ENCODE measurements around the gene EIF3I. TPM values are rescaled to one million over a fixed set of nuclear protein-coding genes. Genes with fewer than 3 reads are reported as not detected.

EIF3I gene
- total and polyA plus RNA-seq, 2 of the 13 experiments (the other 11 are each of a cell fraction or from before 2014, with no cell fraction given) = 210 to 223 TPM

DNA sequence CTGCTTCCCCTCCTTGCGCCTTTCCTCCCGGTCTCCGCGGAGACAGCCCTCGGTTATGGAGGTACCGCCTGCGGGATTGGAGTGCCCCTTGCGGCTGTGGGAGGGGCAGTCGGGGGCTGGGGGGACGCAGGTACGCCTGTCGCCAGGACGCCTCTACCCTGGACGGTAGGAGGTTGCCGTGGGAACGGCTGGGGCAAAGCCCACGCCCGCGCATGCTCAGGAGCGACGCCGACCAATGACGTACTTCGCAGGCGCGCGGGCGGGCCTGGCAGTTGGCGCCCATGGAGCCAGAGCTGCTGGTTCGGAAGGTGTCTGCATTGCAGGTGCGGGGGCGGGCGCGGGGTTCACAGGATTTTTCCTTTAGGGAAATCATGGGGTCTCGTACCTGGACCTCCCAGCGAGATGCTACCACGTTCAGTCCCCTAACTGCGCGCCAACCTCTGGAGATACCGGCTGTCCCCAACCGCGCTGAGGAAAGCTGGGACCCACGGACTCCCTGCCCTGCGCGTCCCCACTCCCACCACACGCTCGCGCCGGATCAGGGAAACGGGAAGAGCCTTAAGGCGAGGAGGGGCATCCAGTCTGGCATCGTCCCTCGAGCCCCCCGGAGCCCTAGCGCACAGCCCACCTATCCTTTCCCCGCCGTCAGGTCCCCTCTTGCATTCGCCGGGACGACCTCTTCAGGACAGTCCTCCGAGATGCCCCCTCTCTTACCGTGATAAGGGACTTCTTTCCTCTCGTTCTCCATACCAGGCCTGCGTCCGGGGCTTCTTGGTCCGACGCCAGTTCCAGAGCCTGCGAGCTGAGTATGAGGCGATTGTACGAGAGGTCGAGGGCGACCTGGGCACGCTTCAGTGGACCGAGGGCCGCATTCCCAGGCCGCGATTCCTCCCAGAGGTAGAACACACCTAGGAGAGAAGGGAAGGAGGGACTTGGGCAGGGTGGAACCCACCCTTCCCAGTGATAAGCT is 16.5 kb upstream of the EIF3I start, which contains the start of gene IQCC (continued):
- no peak for TF ChIP-seq SMAD9 (CRISPR knock-in tag; IDR thresholded peaks at IDR 0.05)
- no peak for TF ChIP-seq ZNF317 (CRISPR knock-in tag; IDR thresholded peaks at IDR 0.05)
- no peak for TF ChIP-seq ZBTB8A (CRISPR knock-in tag; IDR thresholded peaks at IDR 0.05; ENCODE audit: borderline replicate concordance, low read depth)
- 0 out of 2 replicates have a peak, but pooled peaks have one; percentile 51 for TF ChIP-seq HOXA7 (CRISPR knock-in tag; IDR thresholded peaks at IDR 0.05)
- TF ChIP-seq ZNF335 (CRISPR knock-in tag; IDR thresholded peaks at IDR 0.05) = no peak
- TF ChIP-seq, protein P1, sequence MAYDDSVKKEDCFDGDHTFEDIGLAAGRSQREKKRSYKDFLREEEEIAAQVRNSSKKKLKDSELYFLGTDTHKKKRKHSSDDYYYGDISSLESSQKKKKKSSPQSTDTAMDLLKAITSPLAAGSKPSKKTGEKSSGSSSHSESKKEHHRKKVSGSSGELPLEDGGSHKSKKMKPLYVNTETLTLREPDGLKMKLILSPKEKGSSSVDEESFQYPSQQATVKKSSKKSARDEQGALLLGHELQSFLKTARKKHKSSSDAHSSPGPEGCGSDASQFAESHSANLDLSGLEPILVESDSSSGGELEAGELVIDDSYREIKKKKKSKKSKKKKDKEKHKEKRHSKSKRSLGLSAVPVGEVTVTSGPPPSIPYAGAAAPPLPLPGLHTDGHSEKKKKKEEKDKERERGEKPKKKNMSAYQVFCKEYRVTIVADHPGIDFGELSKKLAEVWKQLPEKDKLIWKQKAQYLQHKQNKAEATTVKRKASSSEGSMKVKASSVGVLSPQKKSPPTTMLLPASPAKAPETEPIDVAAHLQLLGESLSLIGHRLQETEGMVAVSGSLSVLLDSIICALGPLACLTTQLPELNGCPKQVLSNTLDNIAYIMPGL (CRISPR knock-in tag; IDR thresholded peaks at IDR 0.05; ENCODE audit: borderline replicate concordance in 1 of 2, low read depth in 1 of 2) = no peak
- TF ChIP-seq, protein P2, sequence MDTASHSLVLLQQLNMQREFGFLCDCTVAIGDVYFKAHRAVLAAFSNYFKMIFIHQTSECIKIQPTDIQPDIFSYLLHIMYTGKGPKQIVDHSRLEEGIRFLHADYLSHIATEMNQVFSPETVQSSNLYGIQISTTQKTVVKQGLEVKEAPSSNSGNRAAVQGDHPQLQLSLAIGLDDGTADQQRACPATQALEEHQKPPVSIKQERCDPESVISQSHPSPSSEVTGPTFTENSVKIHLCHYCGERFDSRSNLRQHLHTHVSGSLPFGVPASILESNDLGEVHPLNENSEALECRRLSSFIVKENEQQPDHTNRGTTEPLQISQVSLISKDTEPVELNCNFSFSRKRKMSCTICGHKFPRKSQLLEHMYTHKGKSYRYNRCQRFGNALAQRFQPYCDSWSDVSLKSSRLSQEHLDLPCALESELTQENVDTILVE (CRISPR knock-in tag; IDR thresholded peaks at IDR 0.05) = no peak
- no peak for TF ChIP-seq MLLT10 (CRISPR knock-in tag; IDR thresholded peaks at IDR 0.05)
- TF ChIP-seq, protein P3, sequence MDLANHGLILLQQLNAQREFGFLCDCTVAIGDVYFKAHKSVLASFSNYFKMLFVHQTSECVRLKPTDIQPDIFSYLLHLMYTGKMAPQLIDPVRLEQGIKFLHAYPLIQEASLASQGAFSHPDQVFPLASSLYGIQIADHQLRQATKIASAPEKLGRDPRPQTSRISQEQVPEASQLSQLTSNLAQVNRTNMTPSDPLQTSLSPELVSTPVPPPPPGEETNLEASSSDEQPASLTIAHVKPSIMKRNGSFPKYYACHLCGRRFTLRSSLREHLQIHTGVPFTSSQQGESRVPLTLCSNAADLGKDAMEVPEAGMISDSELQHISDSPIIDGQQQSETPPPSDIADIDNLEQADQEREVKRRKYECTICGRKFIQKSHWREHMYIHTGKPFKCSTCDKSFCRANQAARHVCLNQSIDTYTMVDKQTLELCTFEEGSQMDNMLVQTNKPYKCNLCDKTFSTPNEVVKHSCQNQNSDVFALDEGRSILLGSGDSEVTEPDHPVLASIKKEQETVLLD (CRISPR knock-in tag; IDR thresholded peaks at IDR 0.05; ENCODE audit: low read depth) = no peak
- TF ChIP-seq ZSCAN20 (CRISPR knock-in tag; IDR thresholded peaks at IDR 0.05; ENCODE audit: borderline replicate concordance) = no peak
- no peak for TF ChIP-seq NCOA5 (CRISPR knock-in tag; IDR thresholded peaks at IDR 0.05)
- TF ChIP-seq ZZZ3 (CRISPR knock-in tag; IDR thresholded peaks at IDR 0.05; ENCODE audit: borderline replicate concordance) = no peak
- no peak for TF ChIP-seq ZNF619 (CRISPR knock-in tag; IDR thresholded peaks at IDR 0.05)
- TF ChIP-seq HOXA9 (CRISPR knock-in tag; IDR thresholded peaks at IDR 0.05; ENCODE audit: borderline replicate concordance) = no peak
- no peak for TF ChIP-seq BRCA1 (CRISPR knock-in tag; IDR thresholded peaks at IDR 0.05)
- TF ChIP-seq, protein P4, sequence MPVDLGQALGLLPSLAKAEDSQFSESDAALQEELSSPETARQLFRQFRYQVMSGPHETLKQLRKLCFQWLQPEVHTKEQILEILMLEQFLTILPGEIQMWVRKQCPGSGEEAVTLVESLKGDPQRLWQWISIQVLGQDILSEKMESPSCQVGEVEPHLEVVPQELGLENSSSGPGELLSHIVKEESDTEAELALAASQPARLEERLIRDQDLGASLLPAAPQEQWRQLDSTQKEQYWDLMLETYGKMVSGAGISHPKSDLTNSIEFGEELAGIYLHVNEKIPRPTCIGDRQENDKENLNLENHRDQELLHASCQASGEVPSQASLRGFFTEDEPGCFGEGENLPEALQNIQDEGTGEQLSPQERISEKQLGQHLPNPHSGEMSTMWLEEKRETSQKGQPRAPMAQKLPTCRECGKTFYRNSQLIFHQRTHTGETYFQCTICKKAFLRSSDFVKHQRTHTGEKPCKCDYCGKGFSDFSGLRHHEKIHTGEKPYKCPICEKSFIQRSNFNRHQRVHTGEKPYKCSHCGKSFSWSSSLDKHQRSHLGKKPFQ (CRISPR knock-in tag; IDR thresholded peaks at IDR 0.05; ENCODE audit: insufficient replicate concordance) = no peak
- TF ChIP-seq NCOA2 (CRISPR knock-in tag; IDR thresholded peaks at IDR 0.05) = no peak
- no peak for TF ChIP-seq WIZ (CRISPR knock-in tag; IDR thresholded peaks at IDR 0.05)
- no peak for TF ChIP-seq ZNF354B (CRISPR knock-in tag; IDR thresholded peaks at IDR 0.05)
- TF ChIP-seq, protein P5, sequence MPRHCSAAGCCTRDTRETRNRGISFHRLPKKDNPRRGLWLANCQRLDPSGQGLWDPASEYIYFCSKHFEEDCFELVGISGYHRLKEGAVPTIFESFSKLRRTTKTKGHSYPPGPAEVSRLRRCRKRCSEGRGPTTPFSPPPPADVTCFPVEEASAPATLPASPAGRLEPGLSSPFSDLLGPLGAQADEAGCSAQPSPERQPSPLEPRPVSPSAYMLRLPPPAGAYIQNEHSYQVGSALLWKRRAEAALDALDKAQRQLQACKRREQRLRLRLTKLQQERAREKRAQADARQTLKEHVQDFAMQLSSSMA (CRISPR knock-in tag; IDR thresholded peaks at IDR 0.05) = no peak

Measured in HepG2 (cell line).